Nucleus accumbens (tissue), 56 donors: ENCODE data around the gene IFRD2.

Experiments
- DNase-seq, 56 donors: peaks; one replicate each; lab custom pipeline; 2025; lab: John Stamatoyannopoulos, UW

Gene IFRD2

GRCh38 chr3:50303013-50303815, 11.0 kb upstream of the IFRD2 start, which contains the start of gene HYAL1:
TSS of gene HYAL1 (minus strand) at chr3:50303574. CDS start at chr3:50302956, 618 bp downstream.
- no peak for DNase-seq

- no peak for DNase-seq
Measured at GRCh38 chr3:50302095-50303012, 10.1 kb upstream of the IFRD2 start.

DNA sequence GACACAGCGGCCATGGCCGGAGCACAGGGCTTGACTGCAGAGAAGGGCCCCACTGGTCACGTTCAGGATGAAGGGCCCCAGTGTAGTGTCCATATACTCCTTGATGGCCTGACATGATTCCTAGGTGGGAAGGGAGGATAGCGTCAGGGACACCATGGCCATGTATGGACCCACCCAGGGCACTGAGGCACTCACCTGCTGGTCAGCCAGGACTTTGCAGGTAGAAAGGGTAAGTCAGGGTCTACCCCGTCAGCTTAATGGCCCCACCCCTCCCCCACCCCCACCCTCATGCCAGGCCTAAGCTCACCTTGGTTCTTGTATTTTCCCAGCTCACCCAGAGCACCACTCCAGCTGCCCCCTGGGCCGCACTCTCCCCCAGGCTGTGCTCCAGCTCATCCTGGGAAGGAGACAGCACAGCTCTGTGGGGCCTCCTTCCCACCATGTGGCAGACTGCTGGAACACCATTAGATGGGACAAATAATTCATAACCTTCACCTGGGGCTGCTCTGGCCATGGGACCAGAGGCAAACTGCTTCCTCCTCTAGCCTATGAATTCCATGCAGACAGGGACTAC, 8.5 kb upstream of the IFRD2 start:
- no peak for DNase-seq

DNA sequence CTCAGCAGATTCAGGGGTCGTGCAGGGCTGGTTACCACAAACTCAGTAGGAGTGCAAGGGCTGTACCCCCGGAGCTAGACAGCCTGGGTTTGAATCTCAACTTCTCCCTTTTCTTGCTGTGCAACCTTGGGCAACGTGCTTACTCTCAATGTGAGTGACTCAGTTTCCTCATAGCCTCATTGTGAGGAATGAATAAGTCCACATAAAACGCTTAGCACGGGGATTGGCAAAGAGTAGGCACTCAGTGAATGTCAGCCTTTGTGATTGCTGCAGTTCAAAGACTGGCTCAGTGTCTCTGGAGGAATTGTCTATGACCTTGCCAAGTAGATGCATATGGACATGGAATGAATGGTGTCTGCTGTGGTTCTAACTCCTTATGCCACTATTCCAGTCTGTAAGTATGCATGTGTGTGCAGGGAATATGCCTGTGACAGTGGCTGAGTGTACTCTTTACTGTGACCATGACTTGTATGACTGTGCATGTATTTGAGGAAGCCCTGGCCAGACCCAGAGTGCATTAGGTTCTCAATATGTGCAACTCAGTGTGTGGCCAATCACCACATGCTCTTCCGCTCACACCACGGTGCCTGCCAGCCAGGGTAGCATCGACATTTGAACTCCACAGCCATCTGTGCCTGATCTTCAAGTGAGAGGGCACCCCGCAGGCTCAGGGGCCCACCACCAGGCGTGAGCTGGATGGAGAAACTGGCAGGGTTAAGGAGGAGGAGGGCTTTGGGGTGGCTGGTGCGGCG, 7.9 kb upstream of the IFRD2 start:
- DNase-seq = peak in 35 of 56 donors; percentile 36 to 80 (median 69)

DNA sequence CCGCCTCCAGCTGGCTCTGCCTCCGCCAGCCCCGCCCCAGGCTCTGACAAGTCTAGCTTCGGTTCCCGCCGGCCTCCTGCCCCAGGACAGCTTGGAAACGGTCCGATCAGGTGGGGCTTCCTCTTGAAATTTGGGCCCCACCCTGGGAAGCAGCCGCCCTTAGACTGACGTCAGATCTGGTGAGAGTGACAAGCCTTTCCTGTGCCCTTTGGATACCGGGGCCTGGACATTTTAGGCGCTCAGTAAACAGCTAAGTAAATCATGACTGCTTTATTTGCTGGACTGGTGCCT, 7.4 kb upstream of the IFRD2 start:
- DNase-seq = no peak

DNA sequence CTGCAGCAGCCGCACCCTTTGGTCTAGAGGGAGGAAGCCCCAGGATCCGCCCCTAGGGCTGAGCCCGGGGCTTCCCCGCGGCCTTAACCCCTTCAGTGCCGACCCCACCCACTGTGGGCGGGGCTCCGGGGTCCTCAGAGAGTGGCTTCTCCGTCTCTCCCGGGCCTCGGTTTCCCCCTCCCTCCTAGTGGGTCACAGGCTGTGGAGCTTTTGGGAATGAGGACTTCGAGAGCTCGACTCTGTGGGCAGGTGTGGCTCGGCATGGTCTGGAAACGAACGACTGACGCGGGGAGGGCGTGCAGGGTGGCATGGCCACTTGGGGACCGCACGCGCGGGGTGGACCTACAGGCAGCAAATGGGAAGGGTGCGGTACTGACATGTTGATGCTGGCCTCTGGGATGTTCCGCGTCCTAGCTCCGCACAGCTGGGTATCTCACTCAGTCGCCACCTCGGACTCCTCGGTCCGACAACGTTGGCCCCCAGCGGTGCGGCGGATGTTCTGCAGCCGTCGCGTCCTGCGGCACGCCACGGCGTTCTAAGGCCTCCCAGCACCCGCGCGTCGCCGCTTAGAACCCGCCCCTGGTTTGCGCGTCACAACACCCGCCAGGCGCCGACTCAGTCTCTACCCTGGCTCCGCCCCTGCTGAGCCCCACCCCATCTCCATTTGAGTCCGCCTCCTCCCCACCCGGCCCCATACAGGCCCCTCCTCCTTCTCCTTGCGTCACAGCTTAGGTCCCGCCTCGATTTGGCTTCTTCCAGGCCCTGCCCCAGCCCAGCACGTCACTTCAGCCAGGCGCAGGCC, 6.8 kb upstream of the IFRD2 start, which contains the start of the genes HYAL3 and NAA80:
HYAL3 (minus strand) TSS at position 570 of the 802 bp plus-strand sequence. CDS start 3,803 bp downstream, outside the sequence.
NAA80 (minus strand) TSS at position 570 of the 802 bp plus-strand sequence. CDS start 1,942 bp downstream, outside the sequence.
- DNase-seq = peak; percentile 76 to 100 (median 100)

DNA sequence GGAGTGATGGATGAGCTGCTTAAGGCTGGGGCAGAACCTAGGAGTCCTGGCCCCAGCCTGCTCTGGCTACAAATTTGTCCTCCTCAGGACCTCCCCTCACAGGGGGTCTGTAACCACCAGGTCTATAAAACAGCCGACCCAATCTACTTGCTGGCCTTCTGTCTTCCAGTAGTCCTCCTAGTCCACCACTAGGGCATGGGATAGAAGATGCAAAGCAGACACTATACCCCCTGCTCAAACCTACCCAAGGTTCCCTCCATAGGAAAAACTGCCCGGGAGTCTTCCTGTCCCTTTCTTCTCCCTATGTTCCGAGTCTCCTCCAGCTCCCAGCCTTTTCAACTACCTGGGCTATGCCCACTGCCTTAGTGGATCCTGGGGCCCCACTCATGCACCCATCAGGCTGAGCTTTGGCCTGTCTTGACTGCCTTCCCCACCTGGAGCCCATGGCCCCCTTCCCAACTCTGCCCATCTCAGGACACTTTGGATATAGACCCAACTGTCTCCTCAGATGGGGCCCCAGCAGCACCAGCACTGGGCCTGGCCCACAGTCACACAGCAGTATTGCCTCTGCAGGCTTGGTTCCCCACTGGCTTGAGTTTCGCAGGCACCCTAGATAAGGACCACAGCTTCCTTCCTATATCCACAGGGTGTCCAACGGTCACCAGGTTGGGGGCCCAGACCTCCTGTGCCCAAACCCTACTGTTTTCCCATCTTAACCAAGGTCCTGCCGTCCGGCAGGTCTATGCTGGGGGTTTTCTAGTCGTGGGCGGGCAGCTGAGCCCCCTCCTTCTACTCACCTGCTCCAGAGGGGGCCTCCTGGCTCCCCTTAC, 5.9 kb upstream of the IFRD2 start:
- no peak for DNase-seq

- DNase-seq = no peak
Measured at GRCh38 chr3:50297384-50297775, 5.2 kb upstream of the IFRD2 start.

GRCh38 chr3:50296721-50297383, 4.6 kb upstream of the IFRD2 start:
- no peak for DNase-seq

- DNase-seq = peak in 5 of 56 donors; percentile 12 to 44 (median 39)
Measured at GRCh38 chr3:50295553-50296431, 3.6 kb upstream of the IFRD2 start.

- DNase-seq = no peak
Measured at GRCh38 chr3:50294492-50295403, 2.5 kb upstream of the IFRD2 start.

DNA sequence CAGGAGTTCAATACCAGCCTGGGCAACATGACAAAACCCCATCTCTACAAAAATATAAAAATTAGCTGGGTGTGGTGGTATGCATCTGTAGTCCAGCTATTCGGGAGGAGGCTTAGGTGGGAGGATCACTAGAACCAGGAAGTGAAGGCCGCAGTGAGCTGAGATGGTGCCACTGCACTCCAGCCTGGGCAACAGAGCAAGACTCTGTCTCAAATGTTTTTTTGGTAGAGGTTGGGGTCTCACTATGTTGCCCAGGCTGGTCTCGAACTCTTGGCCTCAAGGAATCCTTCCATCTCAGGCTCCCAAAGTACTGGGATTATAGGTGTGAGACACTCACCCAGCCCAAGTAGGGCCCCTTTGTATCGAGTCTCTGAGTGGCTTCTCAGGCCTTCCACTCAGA, 1.9 kb upstream of the IFRD2 start:
- no peak for DNase-seq

DNA sequence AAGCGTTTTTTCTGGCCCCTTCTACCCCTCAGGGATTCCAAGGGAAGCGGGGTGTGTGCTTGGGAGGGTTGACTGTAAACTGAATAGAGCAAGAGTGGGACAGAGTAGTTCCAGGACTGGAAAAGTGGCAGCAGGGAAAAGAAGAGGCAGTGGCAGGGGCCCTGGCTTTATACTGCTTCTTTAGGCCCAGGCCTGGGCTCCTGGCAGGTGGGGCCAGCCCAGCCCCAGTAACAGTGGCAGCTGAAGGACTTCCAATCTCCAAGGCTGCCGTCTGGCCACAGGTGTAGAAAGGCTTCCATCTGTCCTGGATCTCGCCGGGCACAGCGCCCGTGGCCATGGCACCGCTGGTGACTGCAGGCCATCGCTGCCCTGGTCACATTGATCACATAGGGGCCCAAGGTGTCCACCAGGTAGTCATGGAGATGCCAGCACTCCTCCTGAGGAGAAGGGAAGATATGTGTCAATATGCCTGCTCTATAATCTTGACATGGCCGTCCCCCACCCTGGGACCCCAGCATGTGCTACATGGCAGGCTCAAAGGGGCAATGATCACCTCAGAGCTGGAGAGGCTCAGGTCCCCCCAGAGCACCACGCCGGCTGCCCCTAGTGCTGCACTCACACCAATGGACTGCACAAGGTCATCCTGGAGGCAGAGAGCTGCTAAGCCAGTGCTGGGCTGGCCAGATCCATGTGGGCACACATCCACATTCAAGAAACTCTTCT, 1.0 kb upstream of the IFRD2 start:
- no peak for DNase-seq

DNA sequence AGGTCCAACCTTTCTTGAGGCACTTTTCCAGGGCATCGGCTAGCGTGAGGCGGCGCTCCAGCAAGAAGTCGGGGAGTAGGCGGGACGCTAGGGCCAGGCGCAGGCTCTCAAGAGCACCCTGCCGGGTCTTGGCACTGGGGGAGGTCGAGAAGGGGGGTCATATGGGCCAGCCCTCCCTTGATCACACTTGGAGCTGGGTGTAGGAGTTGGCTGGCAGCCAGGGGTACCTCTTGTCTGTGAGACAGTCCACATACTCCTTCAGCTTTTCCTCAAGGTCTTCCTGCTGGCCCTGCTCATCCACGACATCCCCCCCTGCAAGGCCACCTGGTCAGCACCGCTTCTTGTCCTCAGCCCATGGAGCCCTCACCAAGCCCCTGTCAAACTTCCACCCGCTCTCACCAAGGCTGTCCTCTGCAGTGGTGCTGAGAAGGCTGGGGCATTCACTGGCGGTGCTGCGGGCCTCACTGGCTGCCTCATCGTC, 2.0 kb downstream of the IFRD2 start:
- no peak for DNase-seq

DNA sequence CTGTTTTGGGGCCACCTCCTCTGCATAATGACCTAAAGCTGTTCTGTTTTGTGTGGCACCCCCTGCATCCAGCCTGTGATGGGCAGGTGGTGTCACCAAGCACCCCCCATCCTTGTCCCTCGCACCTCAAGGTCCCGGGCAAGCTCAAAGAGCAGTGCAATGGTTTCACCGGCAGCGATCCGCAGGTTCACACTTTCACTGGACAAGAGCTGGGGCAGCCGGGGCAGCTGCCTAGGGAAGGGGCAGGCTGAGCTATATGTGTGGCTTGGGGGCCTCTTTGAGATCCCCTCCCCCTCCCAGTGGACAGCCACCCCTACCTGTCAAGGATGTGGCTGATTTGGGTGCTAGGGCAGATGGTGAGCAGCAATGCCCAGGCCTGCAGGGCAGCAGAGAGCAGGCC, 3.1 kb downstream of the IFRD2 start:
- DNase-seq = no peak
